ENCODE results near the gene SEMA6A. TPM values are rescaled to one million over a fixed set of nuclear protein-coding genes. Genes with fewer than 3 reads are reported as not detected.
A peak's percentile ranks its signal among the peaks of the same experiment; 100 is the strongest.

SEMA6A gene
- total RNA-seq, 1 experiment from 2014 or later, result 406 TPM

DNA sequence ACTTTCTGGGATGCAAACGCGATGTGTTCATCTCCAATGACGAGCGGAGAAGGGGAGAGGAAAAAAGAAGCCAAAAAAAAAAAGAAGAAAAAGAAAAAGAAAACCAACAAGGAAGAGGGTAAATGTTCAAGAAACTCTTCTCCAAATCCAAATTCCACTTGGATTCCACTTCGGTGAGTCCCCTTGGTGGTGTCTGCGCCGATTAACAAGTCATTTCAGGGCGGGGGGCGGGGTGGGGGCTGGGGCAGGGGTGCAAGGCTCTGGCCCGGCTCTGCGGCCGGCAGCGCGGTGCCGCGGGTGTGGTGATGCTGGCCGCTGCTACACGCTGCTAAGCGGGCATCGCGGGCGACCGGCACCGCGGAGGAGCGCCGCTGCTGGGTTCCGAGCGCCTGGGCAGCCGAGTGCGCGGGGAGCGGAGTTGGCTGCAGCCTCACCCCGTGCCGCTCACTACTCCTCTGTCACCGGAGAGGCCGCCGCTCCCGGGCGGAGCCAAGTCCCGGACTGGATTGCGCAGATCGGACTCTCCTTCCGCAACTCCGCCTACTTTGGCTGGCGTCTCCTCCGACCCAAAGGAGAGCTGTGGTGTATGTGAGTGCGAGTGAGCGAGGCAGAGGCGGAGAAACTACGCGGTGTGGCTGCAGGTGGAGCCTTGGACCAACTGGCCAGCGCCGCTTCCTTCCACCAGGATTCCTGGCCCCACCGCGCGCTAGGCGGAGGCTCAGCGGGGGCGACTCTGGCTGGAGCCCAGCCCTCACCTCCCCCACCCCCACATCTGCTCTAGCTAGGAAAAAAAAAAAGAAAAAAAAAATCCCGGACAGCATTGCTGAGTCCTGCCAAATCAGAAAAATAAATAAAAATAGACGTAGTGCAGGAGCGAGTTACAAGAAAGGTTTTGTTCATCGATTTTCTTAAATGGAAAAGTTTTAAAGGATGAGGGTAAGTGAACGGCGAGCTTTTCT lies at the start of gene SEMA6A (continued):
- TF ChIP-seq, protein P1, sequence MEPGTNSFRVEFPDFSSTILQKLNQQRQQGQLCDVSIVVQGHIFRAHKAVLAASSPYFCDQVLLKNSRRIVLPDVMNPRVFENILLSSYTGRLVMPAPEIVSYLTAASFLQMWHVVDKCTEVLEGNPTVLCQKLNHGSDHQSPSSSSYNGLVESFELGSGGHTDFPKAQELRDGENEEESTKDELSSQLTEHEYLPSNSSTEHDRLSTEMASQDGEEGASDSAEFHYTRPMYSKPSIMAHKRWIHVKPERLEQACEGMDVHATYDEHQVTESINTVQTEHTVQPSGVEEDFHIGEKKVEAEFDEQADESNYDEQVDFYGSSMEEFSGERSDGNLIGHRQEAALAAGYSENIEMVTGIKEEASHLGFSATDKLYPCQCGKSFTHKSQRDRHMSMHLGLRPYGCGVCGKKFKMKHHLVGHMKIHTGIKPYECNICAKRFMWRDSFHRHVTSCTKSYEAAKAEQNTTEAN (CRISPR knock-in tag; IDR thresholded peaks at IDR 0.05), result peak; percentile 99
- TF ChIP-seq TCF7 (CRISPR knock-in tag; IDR thresholded peaks at IDR 0.05; ENCODE audit: low read depth), result no peak
- TF ChIP-seq, protein P2, sequence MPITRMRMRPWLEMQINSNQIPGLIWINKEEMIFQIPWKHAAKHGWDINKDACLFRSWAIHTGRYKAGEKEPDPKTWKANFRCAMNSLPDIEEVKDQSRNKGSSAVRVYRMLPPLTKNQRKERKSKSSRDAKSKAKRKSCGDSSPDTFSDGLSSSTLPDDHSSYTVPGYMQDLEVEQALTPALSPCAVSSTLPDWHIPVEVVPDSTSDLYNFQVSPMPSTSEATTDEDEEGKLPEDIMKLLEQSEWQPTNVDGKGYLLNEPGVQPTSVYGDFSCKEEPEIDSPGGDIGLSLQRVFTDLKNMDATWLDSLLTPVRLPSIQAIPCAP (CRISPR knock-in tag; IDR thresholded peaks at IDR 0.05), result peak; percentile 93
- peak; percentile 91 for TF ChIP-seq TP53 (CRISPR knock-in tag; IDR thresholded peaks at IDR 0.05)
- TF ChIP-seq, protein P3, sequence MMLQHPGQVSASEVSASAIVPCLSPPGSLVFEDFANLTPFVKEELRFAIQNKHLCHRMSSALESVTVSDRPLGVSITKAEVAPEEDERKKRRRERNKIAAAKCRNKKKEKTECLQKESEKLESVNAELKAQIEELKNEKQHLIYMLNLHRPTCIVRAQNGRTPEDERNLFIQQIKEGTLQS (CRISPR knock-in tag; conservative IDR thresholded peaks at IDR 0.05), result no peak
- TF ChIP-seq, protein P4, sequence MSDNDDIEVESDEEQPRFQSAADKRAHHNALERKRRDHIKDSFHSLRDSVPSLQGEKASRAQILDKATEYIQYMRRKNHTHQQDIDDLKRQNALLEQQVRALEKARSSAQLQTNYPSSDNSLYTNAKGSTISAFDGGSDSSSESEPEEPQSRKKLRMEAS (CRISPR knock-in tag; IDR thresholded peaks at IDR 0.05), result peak; percentile 69; the same call in 1 of the 2 replicates
- TF ChIP-seq GTF2I (CRISPR knock-in tag; conservative IDR thresholded peaks at IDR 0.05), result 0 out of 2 replicates have a peak, but pooled peaks have one; percentile 63
- TF ChIP-seq, protein P5, sequence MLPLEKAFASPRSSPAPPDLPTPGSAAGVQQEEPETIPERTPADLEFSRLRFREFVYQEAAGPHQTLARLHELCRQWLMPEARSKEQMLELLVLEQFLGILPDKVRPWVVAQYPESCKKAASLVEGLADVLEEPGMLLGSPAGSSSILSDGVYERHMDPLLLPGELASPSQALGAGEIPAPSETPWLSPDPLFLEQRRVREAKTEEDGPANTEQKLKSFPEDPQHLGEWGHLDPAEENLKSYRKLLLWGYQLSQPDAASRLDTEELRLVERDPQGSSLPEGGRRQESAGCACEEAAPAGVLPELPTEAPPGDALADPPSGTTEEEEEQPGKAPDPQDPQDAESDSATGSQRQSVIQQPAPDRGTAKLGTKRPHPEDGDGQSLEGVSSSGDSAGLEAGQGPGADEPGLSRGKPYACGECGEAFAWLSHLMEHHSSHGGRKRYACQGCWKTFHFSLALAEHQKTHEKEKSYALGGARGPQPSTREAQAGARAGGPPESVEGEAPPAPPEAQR (CRISPR knock-in tag; IDR thresholded peaks at IDR 0.05), result no peak
- TF ChIP-seq, protein P6, sequence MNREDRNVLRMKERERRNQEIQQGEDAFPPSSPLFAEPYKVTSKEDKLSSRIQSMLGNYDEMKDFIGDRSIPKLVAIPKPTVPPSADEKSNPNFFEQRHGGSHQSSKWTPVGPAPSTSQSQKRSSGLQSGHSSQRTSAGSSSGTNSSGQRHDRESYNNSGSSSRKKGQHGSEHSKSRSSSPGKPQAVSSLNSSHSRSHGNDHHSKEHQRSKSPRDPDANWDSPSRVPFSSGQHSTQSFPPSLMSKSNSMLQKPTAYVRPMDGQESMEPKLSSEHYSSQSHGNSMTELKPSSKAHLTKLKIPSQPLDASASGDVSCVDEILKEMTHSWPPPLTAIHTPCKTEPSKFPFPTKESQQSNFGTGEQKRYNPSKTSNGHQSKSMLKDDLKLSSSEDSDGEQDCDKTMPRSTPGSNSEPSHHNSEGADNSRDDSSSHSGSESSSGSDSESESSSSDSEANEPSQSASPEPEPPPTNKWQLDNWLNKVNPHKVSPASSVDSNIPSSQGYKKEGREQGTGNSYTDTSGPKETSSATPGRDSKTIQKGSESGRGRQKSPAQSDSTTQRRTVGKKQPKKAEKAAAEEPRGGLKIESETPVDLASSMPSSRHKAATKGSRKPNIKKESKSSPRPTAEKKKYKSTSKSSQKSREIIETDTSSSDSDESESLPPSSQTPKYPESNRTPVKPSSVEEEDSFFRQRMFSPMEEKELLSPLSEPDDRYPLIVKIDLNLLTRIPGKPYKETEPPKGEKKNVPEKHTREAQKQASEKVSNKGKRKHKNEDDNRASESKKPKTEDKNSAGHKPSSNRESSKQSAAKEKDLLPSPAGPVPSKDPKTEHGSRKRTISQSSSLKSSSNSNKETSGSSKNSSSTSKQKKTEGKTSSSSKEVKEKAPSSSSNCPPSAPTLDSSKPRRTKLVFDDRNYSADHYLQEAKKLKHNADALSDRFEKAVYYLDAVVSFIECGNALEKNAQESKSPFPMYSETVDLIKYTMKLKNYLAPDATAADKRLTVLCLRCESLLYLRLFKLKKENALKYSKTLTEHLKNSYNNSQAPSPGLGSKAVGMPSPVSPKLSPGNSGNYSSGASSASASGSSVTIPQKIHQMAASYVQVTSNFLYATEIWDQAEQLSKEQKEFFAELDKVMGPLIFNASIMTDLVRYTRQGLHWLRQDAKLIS (CRISPR knock-in tag; IDR thresholded peaks at IDR 0.05; ENCODE audit: borderline replicate concordance), result peak; percentile 100
- no peak for TF ChIP-seq GRHL2 (CRISPR knock-in tag; IDR thresholded peaks at IDR 0.05; ENCODE audit: insufficient replicate concordance, severe bottlenecking)
- TF ChIP-seq ZNF138 (CRISPR knock-in tag; conservative IDR thresholded peaks at IDR 0.05), result peak; percentile 97
- TF ChIP-seq RORB (CRISPR knock-in tag; IDR thresholded peaks at IDR 0.05), result no peak
- TF ChIP-seq, protein P7, sequence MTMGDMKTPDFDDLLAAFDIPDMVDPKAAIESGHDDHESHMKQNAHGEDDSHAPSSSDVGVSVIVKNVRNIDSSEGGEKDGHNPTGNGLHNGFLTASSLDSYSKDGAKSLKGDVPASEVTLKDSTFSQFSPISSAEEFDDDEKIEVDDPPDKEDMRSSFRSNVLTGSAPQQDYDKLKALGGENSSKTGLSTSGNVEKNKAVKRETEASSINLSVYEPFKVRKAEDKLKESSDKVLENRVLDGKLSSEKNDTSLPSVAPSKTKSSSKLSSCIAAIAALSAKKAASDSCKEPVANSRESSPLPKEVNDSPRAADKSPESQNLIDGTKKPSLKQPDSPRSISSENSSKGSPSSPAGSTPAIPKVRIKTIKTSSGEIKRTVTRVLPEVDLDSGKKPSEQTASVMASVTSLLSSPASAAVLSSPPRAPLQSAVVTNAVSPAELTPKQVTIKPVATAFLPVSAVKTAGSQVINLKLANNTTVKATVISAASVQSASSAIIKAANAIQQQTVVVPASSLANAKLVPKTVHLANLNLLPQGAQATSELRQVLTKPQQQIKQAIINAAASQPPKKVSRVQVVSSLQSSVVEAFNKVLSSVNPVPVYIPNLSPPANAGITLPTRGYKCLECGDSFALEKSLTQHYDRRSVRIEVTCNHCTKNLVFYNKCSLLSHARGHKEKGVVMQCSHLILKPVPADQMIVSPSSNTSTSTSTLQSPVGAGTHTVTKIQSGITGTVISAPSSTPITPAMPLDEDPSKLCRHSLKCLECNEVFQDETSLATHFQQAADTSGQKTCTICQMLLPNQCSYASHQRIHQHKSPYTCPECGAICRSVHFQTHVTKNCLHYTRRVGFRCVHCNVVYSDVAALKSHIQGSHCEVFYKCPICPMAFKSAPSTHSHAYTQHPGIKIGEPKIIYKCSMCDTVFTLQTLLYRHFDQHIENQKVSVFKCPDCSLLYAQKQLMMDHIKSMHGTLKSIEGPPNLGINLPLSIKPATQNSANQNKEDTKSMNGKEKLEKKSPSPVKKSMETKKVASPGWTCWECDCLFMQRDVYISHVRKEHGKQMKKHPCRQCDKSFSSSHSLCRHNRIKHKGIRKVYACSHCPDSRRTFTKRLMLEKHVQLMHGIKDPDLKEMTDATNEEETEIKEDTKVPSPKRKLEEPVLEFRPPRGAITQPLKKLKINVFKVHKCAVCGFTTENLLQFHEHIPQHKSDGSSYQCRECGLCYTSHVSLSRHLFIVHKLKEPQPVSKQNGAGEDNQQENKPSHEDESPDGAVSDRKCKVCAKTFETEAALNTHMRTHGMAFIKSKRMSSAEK (CRISPR knock-in tag; IDR thresholded peaks at IDR 0.05; ENCODE audit: borderline replicate concordance), result no peak
- TF ChIP-seq, protein P8, sequence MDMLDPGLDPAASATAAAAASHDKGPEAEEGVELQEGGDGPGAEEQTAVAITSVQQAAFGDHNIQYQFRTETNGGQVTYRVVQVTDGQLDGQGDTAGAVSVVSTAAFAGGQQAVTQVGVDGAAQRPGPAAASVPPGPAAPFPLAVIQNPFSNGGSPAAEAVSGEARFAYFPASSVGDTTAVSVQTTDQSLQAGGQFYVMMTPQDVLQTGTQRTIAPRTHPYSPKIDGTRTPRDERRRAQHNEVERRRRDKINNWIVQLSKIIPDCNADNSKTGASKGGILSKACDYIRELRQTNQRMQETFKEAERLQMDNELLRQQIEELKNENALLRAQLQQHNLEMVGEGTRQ (CRISPR knock-in tag; IDR thresholded peaks at IDR 0.05), result peak; percentile 55
- peak; percentile 98 for TF ChIP-seq TEAD1 (CRISPR knock-in tag; IDR thresholded peaks at IDR 0.05)
- TF ChIP-seq, protein P9, sequence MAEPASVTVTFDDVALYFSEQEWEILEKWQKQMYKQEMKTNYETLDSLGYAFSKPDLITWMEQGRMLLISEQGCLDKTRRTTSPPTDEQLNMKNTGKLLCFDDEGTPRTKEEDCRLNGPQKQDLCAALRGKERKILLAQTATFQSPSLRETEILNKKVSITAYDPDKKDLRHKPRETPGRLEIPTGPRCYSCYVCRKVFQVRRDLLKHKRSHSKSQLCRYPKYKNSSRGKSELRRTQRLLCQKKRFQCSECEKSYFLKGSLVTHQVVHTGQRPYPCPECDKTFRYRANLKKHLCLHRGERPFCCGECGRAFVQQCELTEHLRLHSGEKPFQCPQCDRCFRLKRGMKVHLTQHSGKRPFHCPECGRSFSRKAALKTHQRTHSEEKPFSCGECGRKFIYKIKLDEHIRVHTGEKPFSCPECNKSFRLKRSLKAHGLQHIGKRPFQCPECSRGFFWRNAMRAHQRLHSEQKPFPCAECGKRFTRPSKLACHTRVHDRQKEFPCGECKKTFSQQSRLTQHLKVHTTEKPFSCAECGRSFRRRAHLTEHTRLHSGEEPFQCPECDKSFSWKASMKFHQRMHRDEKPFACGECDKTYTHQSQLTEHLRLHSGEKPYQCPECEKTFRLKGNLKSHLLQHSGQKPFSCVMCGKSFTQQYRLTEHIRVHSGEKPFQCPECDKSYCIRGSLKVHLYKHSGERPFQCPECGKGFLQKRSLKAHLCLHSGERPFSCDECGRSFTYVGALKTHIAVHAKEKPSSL (CRISPR knock-in tag; conservative IDR thresholded peaks at IDR 0.05), result no peak
- no peak for TF ChIP-seq IRF2 (CRISPR knock-in tag; IDR thresholded peaks at IDR 0.05; ENCODE audit: borderline replicate concordance, low read depth)
- TF ChIP-seq JUN (CRISPR knock-in tag; IDR thresholded peaks at IDR 0.05), result no peak
- no peak for TF ChIP-seq ELF4 (CRISPR knock-in tag; IDR thresholded peaks at IDR 0.05; ENCODE audit: low read depth)
- TF ChIP-seq, protein P10, sequence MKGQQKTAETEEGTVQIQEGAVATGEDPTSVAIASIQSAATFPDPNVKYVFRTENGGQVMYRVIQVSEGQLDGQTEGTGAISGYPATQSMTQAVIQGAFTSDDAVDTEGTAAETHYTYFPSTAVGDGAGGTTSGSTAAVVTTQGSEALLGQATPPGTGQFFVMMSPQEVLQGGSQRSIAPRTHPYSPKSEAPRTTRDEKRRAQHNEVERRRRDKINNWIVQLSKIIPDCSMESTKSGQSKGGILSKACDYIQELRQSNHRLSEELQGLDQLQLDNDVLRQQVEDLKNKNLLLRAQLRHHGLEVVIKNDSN (CRISPR knock-in tag; IDR thresholded peaks at IDR 0.05), result peak; percentile 68; the same call in 1 of the 2 replicates
